ENCODE measurements around the gene WIPF2.

Gene WIPF2

GRCh38 chr17:40278414-40278813, 59.3 kb downstream of the WIPF2 start:
- no peaks in the 10 kb centered on the region for H3K27me3 ChIP-seq (ENCODE audit: low read depth, low read length)
- H3K27ac ChIP-seq (ENCODE audit: low read length): no peak overlapping the region
- no peak overlapping the region for H3K4me3 ChIP-seq (ENCODE audit: low read length)
- no peaks in the 10 kb centered on the region for H4K20me1 ChIP-seq (ENCODE audit: insufficient read depth, low read length)
- no peak overlapping the region for H3K9ac ChIP-seq (ENCODE audit: low read length)
- no peak overlapping the region for H2AFZ ChIP-seq (ENCODE audit: low read depth, low read length)
- peaks cover 17% of the 10 kb centered on the region for H3K36me3 ChIP-seq (replicated peaks; ENCODE audit: low read depth, low read length)
- no peak for TF ChIP-seq EZH2phosphoT487 (IDR thresholded peaks at IDR 0.05; ENCODE audit: low read depth)
- no peak for TF ChIP-seq CTCF (IDR thresholded peaks at IDR 0.05; ENCODE audit: low read depth, low read length)
- no peaks in the 10 kb centered on the region for H3K9me3 ChIP-seq (ENCODE audit: insufficient read depth, low read length)
- no peak overlapping the region for H3K4me2 ChIP-seq (ENCODE audit: low read length)
- peaks cover 11% of the 10 kb centered on the region for H3K4me1 ChIP-seq (ENCODE audit: low read length)
- H3K79me2 ChIP-seq (ENCODE audit: low read length): no peaks in the 10 kb centered on the region

GRCh38 chr17:40279402-40279801, 60.3 kb downstream of the WIPF2 start:
- Histone ChIP-seq H3K27me3 (ENCODE audit: low read depth, low read length) (no peaks in the 10 kb centered on the region), H3K79me2 (ENCODE audit: low read length) (no peaks in the 10 kb centered on the region), H4K20me1 (ENCODE audit: insufficient read depth, low read length) (no peaks in the 10 kb centered on the region), H3K9me3 (ENCODE audit: insufficient read depth, low read length) (no peaks in the 10 kb centered on the region), H2AFZ (ENCODE audit: low read depth, low read length) (no peak overlapping the region), H3K4me3 (ENCODE audit: low read length) (no peak overlapping the region), H3K36me3 (replicated peaks; ENCODE audit: low read depth, low read length) (peaks cover 13% of the 10 kb centered on the region), H3K9ac (ENCODE audit: low read length) (no peak overlapping the region), H3K4me1 (ENCODE audit: low read length) (peaks cover 11% of the 10 kb centered on the region), H3K4me2 (ENCODE audit: low read length) (no peak overlapping the region), H3K27ac (ENCODE audit: low read length) (no peak overlapping the region)
- TF ChIP-seq EZH2phosphoT487 (IDR thresholded peaks at IDR 0.05; ENCODE audit: low read depth) (no peak), CTCF (IDR thresholded peaks at IDR 0.05; ENCODE audit: low read depth, low read length) (no peak)

GRCh38 chr17:40281663-40282062, 62.6 kb downstream of the WIPF2 start:
- Histone ChIP-seq H3K79me2 (ENCODE audit: low read length) (no peaks in the 10 kb centered on the region), H3K9ac (ENCODE audit: low read length) (no peak overlapping the region), H3K27me3 (ENCODE audit: low read depth, low read length) (no peaks in the 10 kb centered on the region), H3K4me2 (ENCODE audit: low read length) (no peak overlapping the region), H3K4me3 (ENCODE audit: low read length) (no peak overlapping the region), H4K20me1 (ENCODE audit: insufficient read depth, low read length) (no peaks in the 10 kb centered on the region), H3K4me1 (ENCODE audit: low read length) (peaks cover 1% of the 10 kb centered on the region; the same call in 1 of the 2 replicates), H2AFZ (ENCODE audit: low read depth, low read length) (no peak overlapping the region), H3K36me3 (replicated peaks; ENCODE audit: low read depth, low read length) (peaks cover 11% of the 10 kb centered on the region), H3K9me3 (ENCODE audit: insufficient read depth, low read length) (no peaks in the 10 kb centered on the region), H3K27ac (ENCODE audit: low read length) (no peak overlapping the region)
- TF ChIP-seq EZH2phosphoT487 (IDR thresholded peaks at IDR 0.05; ENCODE audit: low read depth): no peak
- no peak for TF ChIP-seq CTCF (IDR thresholded peaks at IDR 0.05; ENCODE audit: low read depth, low read length)

- Histone ChIP-seq H3K27me3 (ENCODE audit: low read depth, low read length) (no peaks in the 10 kb centered on the region), H3K4me1 (ENCODE audit: low read length) (peaks cover 8% of the 10 kb centered on the region), H3K79me2 (ENCODE audit: low read length) (peaks cover 10% of the 10 kb centered on the region), H3K36me3 (replicated peaks; ENCODE audit: low read depth, low read length) (peaks cover 7% of the 10 kb centered on the region), H3K27ac (ENCODE audit: low read length) (no peak overlapping the region), H3K4me3 (ENCODE audit: low read length) (no peak overlapping the region), H4K20me1 (ENCODE audit: insufficient read depth, low read length) (no peaks in the 10 kb centered on the region), H3K9ac (ENCODE audit: low read length) (no peak overlapping the region), H2AFZ (ENCODE audit: low read depth, low read length) (no peak overlapping the region), H3K9me3 (ENCODE audit: insufficient read depth, low read length) (no peaks in the 10 kb centered on the region), H3K4me2 (ENCODE audit: low read length) (no peak overlapping the region)
- TF ChIP-seq EZH2phosphoT487 (IDR thresholded peaks at IDR 0.05; ENCODE audit: low read depth) (no peak), CTCF (IDR thresholded peaks at IDR 0.05; ENCODE audit: low read depth, low read length) (no peak)
Observed at GRCh38 chr17:40283662-40284061, 64.6 kb downstream of the WIPF2 start.

Data from OCI-LY3 (cell line).